GM18511 (cell line): ENCODE data around the gene COG4.

ENCODE experiments used
- ATAC-seq: cut with Tn5 transposase; IDR thresholded peaks from one replicate; pipeline ENCODE4 v1.9.1; 2021; ENCODE audit warnings: mild to moderate bottlenecking, moderate library complexity; ENCODE audit not compliant: unreplicated experiment

COG4 gene

DNA sequence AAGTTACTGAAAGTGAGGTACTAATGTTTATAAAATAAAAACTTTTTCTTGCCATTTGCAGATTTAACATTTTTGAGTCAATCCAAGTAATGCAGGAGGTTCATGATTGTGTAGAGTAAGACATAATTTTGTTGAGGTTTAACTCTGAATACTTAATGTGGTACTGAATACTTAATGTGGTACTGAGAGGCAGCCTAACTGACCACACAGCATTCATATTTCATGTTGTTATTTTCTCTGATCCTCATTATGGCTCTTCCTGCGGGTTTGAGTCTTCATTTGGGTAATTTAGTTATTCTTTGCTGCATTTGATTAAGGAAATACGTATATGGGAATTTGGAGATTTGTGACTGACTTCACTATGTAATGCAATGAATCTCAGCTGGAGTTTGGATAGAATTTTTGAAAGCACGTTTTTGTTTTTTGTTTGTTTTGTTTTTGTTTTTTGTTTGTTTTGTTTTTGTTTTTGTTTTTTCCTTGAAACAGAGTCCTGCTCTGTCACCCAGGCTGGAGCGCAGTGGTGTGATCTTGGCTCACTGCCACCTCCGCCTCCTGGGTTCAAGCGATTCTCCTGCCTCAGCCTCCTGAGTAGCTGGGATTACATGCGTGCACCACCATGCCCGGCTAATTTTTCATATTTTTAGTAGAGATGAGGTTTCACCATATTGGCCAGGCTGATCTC, 4.1 kb upstream of the COG4 start:
- no peak for ATAC-seq

DNA sequence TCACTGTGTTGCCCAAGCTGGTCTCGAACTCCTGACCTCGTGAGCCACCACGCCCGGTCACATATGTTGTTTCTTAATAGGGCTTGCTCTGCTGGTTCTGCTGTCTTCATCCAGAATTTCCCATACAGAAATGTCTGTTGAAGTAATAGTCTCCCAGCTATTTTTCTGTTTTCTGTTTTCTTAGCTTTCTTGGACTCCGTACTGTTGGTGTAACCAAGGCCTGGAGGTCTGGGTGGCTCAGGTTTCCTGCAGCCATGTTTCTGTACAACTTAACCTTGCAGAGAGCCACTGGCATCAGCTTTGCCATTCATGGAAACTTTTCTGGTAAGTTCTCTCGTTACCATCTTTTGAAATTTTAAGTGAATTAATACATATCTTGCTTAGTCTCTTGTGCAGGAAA, 3.0 kb upstream of the COG4 start:
- ATAC-seq = no peak

DNA sequence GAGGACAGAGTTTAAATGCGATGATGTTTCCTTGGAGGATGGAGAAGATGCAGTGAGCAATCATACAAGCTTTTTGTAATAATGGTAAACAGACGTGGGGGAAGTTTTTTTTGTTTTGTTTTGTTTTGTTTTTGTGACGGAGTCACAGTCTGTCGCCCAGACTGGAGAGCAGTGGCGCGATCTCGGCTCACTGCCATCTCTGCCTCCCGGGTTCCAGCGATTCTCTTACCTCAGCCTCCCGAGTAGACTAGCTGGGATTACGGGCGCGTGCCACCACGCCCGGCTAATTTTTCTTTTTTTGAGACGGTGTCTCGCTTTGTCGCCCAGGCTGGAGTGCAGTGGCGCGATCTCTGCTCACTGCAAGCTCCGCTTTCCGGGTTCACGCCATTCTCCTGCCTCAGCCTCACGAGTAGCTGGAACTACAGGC, 1.1 kb upstream of the COG4 start:
- ATAC-seq = peak; percentile 14

DNA sequence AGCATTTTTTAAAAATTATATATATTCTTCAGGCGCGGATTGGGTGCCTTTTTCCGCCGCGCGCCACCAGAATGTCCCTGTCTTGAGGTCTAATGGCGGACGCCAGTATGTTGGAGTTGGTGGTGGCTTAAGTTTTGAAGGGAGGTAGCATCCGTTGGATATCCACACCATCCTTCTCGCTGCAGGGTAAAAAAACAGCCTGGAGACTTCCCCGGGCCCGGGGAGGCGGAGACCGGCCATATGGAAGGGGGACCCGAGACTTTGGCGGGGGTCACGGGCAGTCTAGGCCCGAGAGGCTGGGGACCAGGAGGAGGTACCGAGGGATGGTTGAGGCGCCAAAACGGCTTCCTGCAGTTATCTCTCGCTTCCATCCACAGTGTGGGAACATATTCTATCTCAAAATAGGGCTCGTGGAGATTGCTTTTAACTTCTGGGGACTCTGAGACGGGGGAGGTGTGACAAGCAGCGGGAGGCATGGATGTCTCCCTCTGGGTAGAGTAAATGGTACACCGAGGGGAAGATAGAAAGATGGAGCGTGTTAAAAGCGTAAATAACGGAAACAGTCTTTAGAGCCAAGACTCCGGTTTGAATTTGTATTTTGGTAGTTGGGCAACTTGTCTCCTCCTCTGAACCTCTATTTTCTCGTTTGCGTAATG, 517 bp upstream of the COG4 start, which contains the start of gene SF3B3:
Gene SF3B3 (plus strand): TSS at position 74 of the 656 bp plus-strand sequence. CDS start 2,841 bp downstream, outside the sequence.
- peak; percentile 53 for ATAC-seq

DNA sequence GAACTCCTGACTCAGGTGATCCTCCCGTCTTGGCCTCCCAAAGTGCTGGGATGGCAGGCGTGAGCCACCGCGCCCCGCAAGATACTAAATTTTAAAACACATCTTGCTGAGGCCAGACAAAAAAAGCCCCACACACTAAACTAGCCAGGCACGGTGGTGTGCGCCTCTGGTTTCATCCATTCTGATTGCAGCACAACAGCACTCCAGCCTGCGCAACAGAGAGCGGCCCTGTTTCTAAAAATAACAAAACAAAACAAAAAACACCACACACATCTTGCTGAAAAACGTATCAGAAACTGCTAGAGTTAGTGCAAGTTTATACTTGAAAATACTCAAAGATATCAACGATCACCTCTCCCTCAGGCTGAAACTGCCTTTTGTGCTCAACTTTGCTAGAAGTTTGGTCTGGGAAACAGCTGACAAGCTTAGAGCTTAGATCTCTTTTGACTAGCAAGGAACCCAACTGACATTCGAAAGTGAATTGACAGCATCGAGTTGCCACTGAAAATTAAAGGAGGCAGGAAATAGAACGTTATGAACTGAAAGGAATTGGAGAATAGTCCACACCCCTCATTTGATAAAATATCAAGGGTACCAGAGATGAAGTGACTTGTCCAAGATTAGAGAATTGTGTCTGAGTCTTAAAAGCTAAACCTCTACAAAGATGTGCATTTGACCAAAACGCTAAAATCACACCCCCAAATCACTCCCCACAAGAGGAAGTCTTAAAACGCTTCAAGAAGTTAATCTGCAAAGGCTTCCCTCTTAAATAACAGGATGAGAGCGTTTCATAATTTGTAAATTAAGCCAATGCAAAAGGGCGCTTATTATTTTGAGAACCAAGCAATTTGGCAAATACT, 908 bp downstream of the COG4 start:
- ATAC-seq = no peak

DNA sequence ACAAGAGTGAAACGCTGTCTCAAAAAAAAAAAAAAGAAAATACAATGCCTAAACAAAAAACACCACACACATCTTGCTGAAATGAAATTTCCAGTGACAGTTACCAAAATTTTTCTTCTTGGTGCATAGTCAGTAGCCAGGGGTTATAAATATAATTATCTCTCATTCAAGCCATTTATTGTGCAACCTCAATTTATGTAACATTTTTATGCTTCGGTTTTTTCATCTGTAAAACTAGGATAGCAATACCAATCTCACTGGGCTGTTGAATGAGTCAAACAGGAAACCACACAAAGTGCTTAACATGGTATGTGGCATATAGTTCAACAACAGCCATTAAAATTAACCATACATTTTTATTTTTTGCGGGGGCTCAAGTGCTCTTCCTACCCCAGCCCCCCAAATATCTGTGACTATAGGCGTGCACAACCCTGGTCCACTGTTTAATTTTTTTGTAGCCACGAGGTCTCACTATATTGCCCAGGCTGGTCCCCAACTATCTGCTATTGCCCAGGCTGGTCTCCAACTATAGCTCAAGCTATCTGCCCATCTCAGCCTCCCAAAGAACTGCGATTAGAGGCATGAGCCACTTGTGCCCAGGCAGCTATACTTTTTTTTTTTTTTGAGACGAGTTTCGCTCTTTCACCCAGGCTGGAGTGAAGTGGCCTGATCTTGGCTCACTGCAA, 2.6 kb downstream of the COG4 start:
- no peak for ATAC-seq

DNA sequence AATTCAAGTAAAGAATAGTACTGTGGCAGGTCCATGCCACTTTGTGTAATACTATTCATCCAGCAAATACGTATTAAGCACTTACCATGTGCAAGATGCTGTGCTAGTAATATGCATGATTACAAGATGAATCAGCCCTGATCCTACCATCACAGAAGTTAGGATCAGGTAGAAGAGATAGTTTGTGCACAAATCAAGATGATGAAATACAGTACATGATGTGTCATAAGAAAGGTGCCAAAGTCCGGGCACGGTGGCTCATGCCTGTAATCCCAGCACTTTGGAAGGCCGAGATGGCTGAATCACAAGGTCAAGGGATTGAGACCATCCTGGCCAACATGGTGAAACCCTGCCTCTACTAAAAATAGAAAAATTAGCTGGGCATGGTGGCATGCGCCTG, 10.9 kb downstream of the COG4 start:
- no peak for ATAC-seq

DNA sequence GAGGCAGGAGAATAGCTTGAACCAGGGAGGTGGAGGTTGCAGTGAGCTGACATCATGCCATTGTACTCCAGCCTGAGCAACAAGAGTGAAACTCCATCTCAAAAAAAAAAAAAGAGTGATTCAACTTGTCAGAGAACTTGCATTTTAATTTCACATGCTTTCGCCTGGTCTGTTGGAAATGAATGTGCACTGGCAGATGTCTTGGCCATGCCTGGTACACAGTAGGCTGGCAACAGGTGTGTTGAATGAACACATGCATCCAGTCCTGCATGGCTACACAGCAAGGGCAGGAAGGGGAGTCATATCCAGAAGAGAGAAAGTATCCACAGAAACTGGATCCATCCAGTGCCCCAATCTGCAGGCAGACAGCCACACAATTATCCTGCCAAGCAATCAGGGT, 11.5 kb downstream of the COG4 start:
- ATAC-seq = no peak

DNA sequence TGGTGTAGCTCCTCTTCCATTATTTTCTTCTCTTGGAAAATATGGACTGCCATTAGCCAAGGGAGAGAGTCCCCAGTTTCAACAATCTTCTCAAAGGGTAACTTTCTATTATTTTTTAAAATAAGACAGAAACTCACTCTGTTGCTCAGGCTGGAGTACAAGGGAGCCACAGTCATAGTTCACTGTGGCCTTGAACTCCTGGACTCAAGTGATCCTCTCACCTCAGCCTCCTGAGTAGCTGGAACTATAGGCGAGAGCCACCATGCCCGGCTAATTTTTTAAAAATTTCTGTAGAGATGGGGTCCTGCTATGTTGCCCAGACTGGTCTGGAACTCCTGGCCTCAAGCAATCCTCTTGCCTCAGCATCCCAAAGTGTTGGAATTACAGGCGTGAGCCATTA, 13.1 kb downstream of the COG4 start:
- ATAC-seq = no peak

DNA sequence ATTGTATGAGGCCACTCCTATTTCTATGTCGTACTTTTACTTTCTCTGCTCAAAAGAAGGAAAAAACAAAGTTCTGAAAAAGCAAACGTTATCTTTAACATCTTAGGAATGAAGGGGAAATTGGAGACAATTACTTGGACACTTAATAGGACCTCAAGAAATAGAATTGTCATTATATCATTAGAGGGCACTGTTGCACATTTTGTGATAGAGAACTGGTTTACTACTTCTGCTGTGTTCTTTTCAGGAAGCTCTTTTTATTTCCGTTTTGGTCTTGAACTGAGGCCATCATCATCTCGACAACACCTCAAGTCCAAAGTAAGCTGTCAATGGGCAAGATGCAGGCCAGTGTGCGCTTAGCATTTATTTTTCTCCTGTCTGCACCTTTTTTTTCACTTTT, 14.6 kb downstream of the COG4 start:
- ATAC-seq = no peak

DNA sequence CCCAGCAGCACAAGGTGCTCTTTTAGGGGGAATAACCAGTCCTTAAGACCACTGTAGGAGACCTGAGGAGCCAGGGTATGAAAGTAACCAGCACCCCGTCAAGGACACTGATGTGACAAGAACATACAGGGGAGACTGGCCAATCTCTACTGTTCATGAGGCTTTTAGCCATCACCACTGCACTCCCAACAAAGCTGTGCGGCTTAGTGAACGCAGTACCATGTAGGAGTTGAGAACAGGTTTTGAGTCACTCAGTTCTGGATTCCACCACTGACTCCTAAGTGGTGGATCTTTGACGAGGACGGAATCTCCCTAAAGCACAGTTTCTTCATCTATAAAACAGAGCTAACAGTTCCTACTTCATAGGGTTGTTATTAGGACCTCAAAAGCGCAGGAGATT, 26.8 kb downstream of the COG4 start:
- no peak for ATAC-seq

DNA sequence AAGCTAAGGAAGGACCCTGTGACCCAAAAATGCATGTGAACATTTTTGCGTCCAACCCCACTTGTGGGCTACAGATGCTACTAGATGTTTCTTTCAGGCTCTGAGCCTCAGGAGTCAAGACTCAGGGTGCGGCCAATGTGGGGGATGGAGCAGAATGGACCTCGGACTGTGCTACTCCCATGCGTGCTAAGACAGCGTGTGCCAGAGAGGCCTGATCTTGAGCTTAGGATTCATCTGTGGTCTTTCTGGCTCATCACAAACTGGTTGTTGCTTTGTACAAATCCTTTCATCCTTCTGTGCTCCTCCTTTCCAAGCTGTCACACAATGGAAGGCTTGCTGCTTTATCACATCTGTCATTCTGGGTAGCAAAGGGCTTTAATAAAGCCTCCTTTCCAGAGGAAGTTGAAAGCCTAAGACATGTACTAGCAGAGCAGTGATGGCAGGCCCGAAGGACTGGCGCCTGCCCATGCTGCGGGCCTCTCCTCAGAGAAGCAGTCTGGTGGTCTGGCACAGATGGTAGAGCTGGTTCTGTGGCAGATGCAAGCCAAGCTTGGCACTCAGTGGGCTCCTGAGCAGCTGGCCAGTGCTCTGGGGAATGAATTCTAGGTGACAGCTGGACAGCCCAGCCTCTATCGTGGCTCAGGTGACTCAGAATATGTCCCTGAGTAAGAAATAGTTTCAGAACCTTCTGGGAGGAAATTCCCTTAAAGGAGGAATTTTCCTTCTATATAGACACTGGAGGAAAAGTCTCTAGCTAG, 27.8 kb downstream of the COG4 start:
- ATAC-seq = no peak

DNA sequence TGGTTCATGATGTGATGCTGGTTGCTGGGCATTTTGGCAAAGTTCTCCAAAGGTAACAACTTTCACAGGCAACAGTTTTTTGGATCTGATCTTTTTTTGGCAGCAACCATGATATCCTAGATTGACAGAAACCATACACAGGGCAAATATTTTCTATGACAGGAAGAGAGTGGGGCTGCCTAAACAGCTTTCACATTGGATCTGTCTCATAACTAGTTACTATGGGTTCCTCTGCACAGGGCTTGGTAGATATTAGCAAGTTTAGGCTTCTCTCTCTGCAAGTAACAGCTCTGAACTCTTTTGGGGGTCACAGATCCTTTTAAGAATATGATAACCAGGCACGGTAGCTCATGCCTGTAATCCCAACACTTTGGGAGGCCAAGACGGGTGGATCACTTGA, 28.6 kb downstream of the COG4 start:
- no peak for ATAC-seq

DNA sequence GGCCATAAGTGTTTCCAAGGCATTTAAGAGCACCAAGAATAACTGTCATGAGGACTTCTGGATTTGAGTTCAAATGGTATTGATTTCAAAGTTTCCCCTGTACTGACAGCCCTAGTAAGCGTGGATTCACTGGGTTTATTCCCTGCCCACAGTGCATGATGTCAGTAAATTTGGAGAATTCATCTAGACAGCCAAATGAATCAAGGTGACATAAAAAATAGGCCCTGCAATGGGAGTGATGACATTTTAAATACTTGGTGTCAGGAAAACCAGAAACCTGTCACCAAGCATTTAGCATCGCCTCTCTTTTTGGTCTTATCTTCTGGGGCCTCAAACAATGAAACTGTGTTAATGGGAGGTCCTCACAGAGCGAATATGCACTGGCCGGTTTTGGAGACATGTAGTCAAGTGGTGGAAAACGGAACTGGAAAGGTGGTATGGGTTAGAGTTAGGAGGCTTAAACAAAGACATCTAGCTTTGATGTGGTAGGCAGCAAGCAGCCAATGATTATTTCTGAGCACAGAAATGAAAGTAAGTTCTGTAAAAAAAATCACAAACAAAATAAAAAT, 29.1 kb downstream of the COG4 start:
- no peak for ATAC-seq

DNA sequence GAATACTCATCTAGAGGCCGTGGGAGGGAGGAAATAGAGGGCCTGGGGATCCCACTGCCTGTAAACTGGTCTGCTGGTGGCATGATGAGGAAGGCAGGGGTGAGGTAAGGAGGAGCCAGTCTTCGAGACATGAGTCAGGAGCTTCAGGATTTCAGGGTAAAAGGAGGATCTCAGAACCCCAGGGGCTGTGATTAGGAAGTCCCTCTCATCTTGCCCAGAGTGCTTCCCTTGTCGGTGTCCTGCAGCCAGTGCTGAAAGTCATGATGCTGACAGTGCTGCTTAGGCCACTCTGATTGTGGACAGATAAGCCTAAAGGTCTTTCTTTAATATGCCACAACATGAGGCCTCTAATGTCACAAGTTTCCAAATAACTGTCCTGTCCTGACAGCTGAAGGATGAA, 29.6 kb downstream of the COG4 start:
- ATAC-seq = no peak

DNA sequence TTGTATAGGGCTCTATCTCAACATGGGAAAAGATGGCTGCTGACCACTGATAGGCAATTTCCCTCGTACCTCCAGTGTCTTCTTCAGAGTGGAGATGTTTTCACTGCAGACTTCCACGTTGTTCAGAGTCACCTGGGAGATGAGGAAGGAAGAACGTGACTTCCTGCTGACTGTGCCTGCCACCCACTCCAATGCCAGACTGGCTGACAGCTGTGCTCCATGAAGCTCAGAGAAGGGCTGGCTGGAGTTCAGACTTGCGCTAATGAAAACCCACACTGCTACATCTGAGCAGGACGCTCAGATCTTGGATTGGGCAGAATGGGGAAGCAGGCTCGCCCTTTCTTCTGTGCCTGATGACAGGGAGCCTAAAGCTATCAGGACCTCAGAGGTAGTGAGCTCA, 33.1 kb downstream of the COG4 start:
- no peak for ATAC-seq

DNA sequence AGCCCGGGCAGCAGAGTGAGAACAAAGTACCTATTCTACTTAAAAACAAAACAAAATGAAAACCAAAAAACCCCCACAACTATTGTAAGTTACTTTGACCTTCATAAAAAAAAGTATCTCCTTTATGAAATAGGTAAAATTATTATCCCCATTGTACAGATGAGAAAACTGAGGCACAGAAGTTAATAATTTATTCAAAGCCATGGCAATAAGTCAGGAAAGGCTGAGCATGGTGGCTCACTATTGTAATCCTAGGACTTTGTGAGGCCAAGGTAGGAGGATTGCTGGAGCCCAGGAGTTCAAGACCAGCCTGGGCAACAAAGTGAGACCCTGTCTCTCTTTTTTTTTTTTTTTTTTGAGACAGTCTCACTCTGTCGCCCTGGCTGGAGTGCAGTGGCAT, 38.5 kb downstream of the COG4 start:
- ATAC-seq = no peak

DNA sequence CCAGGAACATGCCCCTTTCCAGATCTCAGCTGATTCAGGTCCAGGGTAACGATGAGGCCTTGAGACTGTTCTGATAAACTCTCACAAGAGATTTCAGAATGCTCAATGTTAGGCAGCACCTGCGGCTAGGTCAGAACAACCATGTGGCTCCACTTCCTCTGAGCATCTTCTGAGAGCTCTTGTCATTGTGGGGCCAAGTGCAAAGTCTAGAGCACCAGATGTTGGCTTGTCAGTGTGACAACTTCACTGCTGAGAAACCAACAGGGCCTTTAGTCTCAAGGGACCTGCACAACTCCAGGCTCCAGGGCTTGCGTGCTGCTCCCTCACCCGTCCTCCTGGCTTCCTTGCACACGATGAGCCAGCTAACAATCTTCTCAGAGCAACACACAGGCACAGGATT, 39.9 kb downstream of the COG4 start:
- peak; percentile 88 for ATAC-seq

DNA sequence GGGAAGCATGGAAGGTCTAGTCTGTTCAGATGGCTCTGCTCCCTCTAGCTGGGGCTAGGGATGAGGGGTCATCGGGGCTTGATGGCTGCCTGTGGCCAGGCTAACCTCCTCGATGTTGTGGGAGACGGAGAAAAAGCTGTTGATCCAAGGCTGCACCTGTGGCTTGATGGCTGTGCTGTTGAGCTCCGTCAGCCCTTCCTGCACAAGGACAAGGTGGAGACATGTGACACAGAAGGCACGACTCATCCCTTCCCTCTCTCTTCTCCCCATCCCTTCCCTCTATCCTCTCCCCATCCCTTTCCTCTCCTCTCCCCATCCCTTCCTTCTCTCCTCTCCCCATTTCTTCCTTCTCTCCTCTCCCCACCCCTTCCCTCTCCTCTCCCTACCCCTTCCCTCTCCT, 40.7 kb downstream of the COG4 start:
- no peak for ATAC-seq

DNA sequence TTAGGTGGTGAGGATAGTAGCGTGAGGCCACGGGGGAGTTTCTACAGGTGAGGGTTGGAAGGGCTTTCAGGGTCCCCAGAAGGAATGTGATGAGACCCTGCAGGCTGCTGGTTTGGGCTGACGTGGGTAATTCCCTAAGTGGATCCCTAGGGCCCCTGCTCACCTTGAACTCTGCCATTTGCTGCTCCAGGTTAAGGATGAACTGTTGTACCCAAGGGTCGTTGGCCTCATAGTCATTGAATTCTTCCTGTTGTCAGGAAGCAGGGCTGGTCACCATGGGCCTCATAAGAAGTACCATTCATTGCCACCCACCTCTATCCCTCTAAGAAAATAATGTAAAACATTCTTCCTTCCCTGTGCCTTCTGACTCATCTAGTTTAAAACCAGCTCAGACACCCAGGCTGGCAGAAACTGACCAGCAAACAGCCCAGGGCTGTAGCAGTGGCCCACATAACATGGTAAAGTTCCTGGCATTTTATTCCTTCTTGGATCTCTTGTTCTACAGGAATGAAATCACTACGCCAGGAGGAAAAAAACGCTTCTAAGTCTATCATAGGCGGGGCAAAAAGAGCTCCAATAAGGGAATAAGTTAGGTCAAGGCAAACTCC, 41.3 kb downstream of the COG4 start:
- ATAC-seq = no peak
